Measurements from ENCODE around the gene GON4L.

DNA sequence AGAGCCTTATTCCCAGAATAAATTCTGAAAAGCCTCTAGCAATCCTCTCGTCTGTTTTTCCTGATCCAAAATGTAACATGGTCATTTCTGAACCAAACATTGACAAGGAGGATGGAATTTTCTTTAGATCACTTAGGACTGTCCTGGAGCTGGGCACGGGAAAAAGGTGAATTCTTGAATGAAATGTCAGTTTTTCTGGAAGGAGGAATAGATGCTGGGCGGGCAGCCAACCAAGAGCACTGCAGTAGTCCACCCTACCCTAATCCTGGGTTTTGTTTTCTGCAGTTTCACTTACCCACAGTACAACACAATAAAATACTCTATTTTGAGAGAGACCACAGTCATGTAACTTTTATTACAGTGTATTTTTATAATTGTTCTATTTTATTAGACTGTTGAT is 33.2 kb upstream of the GON4L start:
- TF ChIP-seq, protein P1, sequence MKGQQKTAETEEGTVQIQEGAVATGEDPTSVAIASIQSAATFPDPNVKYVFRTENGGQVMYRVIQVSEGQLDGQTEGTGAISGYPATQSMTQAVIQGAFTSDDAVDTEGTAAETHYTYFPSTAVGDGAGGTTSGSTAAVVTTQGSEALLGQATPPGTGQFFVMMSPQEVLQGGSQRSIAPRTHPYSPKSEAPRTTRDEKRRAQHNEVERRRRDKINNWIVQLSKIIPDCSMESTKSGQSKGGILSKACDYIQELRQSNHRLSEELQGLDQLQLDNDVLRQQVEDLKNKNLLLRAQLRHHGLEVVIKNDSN (IDR thresholded peaks at IDR 0.05), result no peak
- TF ChIP-seq NFIC (IDR thresholded peaks at IDR 0.05) (no peak), EP300 (IDR thresholded peaks at IDR 0.05; ENCODE audit: borderline replicate concordance) (no peak)
